ENCODE results near the gene PBXIP1.

PBXIP1 gene

GRCh38 chr1:154972213-154972516 lies 16.3 kb upstream of the PBXIP1 start:
- no peak for DNase-seq

DNA sequence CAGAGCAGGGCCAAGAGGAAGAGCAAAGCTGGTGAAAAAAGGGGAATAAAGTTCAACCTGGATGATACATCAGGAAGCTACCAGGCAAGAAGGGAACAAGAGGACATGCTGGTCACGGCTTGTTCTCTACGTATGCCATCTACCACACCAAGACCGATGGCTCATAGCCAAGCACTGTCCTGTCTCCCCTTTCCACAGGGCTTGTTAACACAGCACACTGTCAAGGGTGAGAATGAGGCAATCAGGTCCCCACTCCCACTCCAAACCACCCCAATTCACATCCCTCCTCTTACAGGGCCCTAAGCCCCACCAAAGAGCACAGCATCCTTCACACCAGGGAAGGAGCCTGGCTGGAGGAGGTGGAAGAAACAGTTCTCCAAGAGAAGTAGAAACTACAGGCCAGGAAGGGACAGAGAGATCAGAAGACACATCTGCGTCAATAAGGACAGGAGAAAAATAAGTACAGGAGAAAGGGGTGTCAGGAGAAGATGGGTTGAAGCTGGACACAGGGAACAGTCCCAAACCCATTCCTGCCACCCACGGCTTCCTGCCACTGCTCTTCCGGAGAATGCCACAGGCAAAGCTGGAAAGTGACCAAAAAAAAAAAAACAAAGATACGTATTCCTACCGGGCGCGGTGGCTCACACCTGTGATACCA lies 15.6 kb upstream of the PBXIP1 start:
- no peak for DNase-seq

GRCh38 chr1:154970631-154971340 lies 14.9 kb upstream of the PBXIP1 start, which contains the start of gene SHC1:
Gene SHC1, minus strand, starts transcription at chr1:154970747. Its CDS starts 221 bp downstream, at chr1:154970526.
- peak; percentile 62 to 70 for DNase-seq

DNA sequence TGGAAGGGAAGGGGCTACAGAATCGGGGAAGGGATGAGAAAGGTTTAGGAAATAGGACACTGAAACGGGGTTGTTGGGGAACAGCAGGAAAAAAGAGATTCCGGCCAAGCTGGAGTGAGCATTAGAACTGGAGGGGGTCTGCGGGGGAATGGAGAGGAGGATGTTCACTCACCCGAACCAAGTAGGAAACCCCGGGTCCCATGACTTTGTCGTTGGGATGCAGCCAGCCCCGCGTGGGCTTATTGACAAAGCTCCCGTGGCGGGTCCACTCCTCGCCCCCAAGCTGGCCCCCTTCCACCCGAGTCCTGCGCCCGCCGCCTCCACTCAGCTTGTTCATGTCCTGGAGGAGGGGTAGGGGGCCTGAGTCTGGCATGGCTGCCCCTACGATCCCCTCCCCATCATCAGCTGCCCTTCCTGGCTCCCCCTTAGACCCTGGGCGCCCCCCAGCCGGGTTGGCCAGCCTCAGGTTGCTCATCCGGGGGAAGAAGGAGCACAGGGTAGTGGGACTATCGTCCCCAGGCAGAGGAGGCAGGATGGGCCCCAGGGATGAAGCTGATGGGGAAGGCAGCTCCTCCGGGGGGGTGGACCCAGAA lies 14.1 kb upstream of the PBXIP1 start:
- no peak for DNase-seq

DNA sequence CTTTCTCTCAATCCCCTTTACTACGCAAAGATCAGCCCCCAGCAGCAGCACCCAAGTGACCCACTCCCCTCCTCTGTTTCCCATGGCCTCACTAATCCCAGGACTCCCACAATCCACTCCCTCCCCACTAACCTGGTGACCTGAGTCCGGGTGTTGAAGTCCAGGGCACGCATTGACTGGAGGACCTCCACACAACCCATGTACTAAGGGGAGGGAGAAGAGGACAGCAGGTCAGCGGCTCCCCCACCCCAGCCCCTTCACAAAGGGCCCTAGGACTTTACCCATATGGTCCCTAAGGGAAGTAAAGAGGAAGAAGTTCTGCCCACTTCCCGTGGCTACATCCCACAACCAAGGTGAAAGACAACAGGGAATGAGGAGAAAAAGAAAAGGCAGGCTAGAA lies 13.3 kb upstream of the PBXIP1 start:
- no peak for DNase-seq

DNA sequence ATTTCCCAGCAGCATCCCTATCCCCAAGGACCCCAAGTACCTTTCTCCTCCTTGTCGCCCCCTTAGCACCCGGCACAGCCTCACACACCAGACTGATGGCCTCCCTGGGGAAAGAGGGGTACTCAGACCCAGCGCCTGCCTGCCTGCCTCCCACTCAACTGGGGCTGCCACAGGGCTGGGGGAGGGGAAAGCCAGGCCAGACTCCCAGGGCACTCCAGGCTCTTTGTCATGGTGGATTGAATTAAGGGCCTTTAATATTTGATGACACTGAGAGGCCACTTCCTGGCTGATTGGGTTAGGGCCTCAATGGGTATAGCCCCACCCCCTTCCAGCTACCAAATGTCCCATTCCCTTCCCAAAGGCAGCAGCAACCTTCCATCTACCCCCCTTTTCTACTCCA lies 12.8 kb upstream of the PBXIP1 start:
- no peak for DNase-seq

- no peak for DNase-seq
Observed at GRCh38 chr1:154967331-154967950, 11.5 kb upstream of the PBXIP1 start.

DNA sequence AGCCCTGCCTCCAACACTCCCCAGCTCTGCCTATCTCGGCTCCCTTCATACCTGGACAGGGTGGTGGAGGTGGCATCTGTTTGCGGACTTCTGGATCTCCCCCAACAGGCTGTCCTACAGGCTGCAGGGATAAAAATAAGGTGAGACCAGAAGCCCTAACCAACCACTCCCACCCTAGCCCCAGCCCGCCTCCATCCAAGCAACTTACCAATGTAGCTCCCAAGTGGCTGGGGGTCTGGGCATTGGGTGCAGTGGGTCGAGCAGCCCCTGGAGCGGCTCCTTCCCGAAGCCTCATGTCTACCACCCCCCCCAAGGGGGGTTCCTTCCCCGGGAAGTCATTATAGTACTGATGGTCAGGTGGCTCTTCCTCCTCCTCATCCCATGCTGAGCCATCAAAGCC lies 10.2 kb upstream of the PBXIP1 start:
- DNase-seq = no peak

DNA sequence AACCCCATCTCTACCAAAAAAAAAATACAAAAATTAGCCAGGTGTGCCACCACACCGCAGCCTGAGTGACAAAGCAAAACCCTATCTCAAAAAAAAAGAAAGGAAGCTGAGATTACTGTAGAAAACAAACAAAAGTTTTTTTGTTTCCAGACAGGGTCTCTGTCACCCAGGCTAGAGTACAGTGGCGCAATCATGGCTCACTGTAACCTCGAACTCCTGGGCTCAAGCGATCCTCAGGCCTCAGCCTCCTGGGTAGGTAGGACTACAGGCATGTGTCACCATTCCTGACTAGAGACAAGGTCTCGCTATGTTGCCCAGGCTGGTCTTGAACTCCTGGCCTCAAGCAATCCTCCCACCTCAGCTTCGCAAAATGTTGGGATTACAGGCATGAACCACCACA lies 8.5 kb upstream of the PBXIP1 start:
- DNase-seq = no peak

- no peak for DNase-seq
Observed at GRCh38 chr1:154963643-154964042, 7.7 kb upstream of the PBXIP1 start.

DNA sequence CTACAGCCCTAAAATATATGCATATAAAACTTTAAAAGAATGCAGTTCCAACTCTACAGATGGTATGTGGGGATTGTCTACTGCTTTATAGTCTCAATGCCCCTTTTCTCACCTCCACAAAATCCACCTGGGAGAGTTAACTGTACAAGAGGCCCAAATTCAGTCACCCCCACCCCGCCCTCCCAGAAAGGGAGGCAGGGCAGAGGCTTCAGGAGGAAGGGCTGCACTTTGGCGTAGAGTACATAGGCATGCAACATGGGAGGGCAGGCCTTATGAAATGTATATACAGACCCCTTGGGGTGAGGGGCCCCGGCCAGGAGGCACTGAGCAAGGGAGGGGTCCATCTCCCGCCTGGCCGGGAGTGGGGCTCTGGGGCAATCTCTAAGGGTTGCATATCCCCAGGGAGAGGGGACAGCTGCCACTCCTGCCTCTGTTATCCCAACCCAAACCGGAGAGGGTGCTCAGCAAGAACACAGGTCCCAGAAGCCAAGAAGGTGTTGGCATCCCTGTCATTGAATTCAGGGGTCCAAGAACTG lies 7.0 kb upstream of the PBXIP1 start:
- no peak for DNase-seq

- DNase-seq = peak; percentile 27 to 43
Observed at GRCh38 chr1:154962156-154962749, 6.4 kb upstream of the PBXIP1 start.

GRCh38 chr1:154961207-154962155 lies 5.6 kb upstream of the PBXIP1 start, which contains the start of gene PYGO2:
Gene PYGO2, minus strand, starts transcription at chr1:154961782. Its CDS starts 206 bp downstream, at chr1:154961576.
- DNase-seq = peak; percentile 78 to 88

GRCh38 chr1:154960446-154961136 lies 4.7 kb upstream of the PBXIP1 start:
- no peak for DNase-seq

- DNase-seq = no peak
Observed at GRCh38 chr1:154959426-154959780, 3.5 kb upstream of the PBXIP1 start.

DNA sequence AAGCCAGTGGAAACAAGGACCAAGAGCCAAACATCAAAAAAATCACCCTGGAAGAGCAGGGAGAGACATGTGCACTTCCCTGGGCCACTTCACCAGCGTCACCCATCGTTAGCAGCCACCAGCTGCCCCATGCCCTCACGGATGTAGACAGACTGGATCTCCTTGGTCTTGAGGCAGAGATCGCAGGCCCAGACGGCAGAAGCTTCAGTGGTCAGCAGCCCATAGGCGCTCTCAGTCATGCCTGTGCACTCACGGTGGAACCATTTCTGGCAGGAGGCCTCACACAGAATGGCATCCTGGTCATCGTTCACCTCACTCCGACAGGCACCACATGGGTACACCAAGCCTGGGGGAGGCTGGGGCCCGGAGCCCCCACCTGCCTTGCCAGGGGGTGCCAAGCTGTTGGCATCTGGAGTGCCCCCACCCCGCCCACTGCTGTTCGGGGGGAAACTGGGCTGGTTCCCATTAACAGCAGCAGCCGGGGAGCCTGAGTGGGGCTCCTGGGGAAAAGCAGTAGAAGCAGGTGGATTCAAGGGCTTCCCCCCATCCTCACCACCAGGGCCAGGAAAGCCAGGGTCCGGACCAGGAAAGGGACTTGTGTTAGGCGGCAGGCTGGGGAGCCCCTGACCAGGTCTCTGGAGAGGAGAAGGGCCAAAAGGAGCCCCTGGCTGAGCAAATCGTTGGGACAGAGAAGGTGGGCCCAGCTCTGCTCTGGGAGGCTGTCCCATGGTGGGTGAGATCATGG lies 3.0 kb upstream of the PBXIP1 start:
- DNase-seq = no peak

- DNase-seq = no peak
Observed at GRCh38 chr1:154958036-154958435, 2.1 kb upstream of the PBXIP1 start.

DNA sequence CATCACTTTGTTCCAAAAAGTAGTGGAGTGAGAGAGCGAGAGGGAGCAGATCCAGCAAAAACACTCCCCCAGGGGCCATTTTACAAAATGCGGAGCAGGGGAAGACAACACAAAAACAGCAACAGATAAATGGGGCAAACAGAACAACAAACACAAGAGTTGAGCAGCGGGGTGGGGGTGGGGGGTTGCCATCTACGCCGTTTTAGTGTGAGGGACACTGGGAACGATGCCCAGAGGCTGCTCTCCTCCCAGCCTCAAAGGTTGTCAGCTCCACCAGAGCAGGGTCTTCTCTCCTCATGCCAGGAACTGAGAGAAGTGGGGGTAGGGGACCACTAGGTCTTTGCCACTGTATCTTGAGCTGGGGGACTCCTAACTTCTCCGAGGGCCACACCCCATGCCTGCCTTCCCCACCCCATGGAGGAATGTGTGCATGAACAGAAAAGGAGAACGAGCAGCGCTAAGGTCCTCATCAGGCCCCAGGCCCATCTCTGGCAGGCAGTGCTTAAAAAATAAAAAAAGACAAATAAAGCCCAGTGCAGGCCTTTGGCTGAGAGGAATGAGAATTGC lies 1.3 kb upstream of the PBXIP1 start:
- no peak for DNase-seq

- DNase-seq = no peak
Observed at GRCh38 chr1:154956544-154956941, 644 bp upstream of the PBXIP1 start.

GRCh38 chr1:154955039-154955717 lies 721 bp downstream of the PBXIP1 start:
- peak; percentile 41 to 62 for DNase-seq
